ENCODE data around the gene ALG6.
A peak's percentile ranks its signal among the peaks of the same experiment; 100 is the strongest.

The ALG6 gene

DNA sequence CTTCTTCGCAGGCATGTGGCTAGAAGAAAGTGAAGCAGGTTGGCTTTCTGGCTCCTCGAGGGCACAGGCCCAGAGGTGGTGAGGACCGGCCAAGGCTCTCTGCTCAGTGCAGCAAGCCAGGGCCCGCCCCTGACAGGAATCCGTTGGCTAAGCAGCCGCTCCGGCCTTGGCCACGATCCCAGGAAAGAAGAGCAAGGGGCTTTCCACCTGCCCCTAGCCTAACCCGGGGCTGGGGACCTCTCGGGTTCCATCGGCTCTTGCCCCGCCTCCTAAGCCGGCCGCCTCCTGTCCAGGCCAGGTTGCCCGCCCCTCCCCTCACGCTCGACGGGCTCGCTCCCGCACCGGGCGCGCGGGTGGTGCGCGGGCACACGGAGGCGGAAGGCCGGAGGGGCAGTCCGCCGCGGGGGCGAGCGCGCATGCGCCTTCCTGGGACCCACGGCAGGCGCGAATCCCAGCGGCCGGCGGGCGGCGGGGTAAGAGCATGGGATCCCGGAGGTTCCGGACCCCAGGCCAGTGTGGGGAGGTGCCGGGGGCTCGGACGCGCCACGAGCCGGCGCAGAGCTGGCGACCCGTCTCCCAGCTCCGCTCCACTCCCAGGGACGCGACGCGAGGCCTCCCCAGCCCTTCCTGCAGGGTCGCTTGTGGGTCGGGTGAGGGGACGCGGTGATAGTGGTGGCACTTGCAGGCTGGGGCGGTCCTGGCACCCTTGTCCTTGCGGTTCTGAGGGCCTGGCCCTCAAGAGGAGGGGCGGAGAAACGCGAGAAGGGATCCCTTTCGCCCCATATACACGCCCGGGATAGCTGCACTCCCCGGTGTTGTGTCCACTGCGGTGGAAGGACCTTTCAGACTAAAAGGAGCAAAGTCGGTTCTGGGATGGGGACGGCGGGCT lies at the start of gene ALG6:
Gene ALG6 (plus strand): TSS at position 413 of the 889 bp plus-strand sequence. CDS start 3,351 bp downstream, outside the sequence.
- peak; percentile 79 to 92 for DNase-seq (ENCODE audit: low read depth in 2 of 2)

DNA sequence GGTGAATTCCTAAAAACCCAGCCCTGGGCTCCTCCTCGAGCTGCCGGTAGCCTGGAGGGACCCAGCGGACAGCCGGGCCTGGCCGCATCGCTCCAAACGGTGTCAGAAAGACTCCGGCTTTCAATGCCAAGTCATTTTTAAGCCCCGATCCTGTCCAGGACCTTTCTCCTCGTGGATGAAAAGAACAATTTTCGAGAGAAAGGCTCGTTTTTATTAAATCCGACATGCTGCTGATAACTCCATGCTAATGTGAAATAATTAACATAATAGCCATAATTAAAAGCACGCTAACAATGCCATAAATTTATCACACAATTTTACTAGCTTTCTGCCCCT lies 49.6 kb upstream of the ALG6 start:
- no peak for DNase-seq (ENCODE audit: low read depth in 2 of 2)

DNA sequence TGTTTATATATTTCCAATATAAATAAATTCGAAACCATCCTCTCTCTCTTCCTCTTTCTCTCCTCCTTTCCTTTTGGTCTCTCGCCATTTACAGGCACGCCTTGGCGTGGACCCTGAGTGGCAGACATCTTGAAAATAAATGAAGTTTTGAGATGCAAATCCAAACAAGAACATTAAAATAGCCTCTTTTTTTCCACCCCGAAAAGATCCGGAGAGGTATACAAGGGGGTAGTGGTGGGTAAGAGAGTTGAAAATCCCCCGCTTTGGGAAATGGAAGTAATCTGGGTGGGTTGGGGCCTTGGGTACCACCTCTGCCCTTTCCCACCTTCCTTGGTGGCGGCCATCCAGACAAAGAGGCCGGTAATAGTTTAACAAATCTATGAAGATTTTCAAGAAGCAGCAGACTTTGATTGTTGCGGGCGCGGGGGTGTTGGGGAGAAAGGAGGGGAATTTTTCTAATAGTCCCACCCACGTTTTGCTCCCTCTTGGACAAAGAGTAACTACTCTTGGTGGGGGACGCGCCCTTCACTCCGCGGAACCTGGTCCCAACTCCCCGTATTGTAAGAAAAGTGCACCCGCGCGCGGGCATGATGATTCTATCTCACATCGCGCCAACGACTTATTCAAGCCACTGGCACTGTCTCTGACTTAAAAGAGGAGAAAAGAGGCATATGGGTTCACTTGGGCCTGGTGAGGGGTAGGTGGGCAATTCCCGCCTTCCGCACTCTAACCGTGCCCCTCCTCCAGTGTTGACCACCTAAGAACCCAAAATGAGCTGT lies 49.0 kb upstream of the ALG6 start:
- no peak for DNase-seq (ENCODE audit: low read depth in 2 of 2)

DNA sequence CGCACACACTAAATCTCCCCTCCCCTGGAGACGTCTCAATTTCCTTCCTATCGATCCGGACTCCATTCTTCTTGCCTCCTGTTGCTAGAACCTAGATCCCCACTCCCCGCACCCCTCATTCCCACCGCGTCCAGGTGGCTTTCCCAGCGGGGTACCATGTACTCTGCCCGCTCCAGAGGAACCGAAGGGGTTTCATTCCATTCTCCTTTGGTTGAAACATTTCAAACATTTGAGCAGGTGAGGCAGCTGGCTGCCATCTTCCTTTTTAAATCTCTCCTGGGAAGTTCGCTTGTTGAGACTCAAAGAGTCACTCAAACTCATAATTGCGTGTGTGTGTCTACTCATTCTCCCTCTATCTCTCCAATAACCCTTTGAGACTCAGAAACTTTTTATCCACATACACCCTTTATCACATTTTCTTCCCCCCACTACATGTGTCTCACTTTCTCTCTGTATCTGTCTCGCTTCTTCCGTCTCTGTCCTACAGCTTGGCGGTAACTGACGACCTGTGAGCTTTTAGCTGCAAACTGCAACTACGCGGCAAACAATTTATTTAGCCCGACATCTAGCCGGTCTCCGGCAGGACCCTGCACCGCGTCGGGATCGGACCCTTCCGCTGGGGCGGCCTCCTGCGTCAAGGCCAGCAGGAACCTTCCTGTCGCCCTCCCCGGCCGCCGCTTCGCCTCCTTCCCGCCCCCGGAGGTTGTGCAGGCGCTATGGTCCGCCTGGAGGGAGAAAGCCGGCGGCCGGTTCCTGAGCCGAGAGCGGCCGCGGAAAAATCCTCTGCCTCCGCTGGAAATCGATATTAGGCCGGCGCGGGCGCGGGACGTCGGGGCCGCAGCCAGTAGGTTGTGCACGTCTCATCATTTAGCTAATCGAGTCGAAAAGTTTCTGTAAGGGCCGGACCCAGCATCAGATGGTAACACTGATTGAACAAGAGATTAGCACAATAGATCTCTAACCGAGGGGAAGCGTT lies 48.1 kb upstream of the ALG6 start:
- DNase-seq (ENCODE audit: low read depth in 2 of 2), result no peak

DNA sequence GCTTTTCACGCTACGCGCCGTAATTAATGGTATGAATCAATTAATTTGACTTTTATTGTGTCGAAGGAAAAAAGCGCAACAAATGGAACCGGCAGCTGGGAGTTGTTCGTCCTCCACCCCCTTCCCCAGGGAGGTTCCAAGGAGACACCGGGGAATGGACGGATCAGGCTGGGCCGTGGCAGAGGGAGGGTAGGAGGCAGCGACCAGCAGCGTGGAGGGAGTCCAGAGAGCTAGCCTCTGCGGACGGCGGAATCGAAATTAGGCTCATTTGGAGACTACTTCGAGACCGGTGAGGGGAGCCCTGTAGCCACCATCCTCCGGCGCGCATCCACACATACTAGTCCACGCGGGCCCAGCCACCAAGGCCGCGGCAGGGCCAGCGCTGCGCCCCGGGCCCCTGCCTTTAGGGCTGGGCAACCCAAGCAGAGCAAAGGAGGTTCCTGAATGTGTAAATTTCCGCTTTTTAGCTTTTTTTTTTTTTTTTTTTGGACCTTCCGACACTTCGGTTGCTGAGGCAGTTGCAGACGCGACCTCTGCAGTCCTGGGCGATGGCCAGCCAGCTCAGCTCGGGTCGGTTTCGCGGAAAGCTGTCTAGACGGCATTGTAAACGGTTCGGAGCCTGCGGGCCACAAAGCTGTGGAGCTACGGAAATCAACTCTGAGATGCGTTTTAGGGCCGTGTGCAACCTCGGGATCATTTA lies 47.3 kb upstream of the ALG6 start:
- no peak for DNase-seq (ENCODE audit: low read depth in 2 of 2)

DNA sequence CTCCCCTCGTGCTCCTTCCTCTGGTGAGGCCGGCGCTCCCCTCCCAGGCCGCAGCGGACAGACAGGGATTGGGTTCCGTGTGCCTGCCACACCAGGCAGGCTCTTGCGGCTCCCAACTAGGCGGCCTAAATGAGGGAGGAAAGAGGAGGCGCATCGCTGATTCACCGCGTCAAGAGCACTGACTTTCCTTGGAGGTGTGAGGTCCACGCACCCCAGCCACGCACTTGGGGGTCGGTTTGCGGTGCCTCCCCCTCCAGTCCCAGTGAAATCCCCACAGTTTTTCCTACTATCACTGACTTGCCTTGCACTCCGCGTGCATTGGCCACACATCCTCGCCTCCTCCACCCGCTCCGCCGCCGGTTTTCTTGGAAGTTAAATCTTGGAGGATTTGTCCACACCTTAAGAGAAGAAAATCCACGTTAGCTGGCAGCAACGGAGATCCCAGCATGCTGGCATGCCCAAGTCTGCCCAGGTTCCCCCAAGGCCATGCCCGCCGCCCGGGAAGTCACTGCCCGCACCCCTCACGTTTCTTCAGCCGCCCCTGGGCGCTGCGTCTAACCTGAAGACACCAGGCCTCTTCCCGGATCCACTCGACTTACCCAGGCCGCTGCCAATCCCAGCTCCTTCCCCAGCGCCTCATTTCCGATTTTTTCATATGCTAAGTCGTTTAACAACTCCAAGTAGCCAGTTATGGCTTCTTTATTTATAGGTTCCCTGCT lies 46.2 kb upstream of the ALG6 start:
- DNase-seq (ENCODE audit: low read depth in 2 of 2), result no peak

DNA sequence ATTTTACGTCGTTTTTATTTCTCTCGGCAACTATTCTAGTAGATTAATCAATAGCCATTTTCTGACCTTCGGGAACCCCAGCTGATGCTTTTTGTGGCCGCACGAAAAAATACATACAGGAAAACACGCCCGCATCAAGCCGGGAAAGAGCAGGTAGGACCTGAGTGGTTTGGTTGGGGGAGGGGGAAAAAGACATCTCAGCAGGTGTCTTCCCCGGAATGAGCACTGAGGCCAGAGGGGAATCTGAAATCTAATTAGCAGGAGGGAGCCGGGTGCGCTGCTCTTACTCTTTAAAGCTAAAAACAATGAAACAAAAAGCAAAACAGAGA lies 45.7 kb upstream of the ALG6 start:
- DNase-seq (ENCODE audit: low read depth in 2 of 2), result no peak

DNA sequence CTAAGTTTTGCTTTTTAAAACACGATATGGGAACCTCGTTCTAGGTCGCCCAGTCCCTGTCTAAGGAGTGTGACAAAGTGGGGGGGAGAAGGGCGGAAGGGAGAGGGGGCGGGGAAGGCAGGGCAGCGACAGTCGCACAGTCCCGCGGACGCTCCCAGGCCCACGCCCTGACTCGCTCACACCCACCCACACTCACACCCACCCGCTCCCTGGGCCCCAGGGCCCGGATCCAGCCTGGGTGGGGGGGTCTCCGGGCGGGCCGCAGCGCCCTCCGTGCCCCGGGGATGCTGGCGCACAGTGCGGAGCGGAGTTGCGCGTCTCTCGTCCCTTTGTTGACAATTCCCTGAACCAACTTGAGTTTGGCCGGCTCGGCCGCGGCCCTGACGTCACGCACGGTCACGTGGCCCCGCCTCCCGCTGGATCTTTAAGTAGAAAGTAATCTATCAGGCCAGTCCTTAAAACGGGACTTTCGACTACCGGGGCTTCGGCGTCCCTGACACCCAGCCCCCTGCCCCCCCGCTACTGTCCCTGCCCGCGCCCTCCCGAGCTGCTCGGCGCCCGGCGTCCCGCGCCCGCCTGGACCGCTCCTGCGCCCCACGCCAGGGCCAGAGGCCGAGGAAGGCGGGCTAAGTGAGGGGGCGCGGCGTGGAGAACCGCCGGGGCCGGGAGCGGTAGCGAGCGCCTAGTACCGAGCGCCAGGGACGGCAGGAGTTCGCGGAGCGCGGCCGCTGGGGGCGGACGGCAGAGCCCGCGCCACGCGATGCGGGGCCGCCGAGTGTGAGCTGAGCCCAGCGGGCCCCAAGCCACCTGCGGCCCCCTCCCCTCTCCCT lies 45.1 kb upstream of the ALG6 start, which contains the start of gene FOXD3:
Gene FOXD3 (plus strand): TSS at position 454 of the 830 bp plus-strand sequence. CDS start 492 bp downstream, outside the sequence.
- no peak for DNase-seq (ENCODE audit: low read depth in 2 of 2)

DNA sequence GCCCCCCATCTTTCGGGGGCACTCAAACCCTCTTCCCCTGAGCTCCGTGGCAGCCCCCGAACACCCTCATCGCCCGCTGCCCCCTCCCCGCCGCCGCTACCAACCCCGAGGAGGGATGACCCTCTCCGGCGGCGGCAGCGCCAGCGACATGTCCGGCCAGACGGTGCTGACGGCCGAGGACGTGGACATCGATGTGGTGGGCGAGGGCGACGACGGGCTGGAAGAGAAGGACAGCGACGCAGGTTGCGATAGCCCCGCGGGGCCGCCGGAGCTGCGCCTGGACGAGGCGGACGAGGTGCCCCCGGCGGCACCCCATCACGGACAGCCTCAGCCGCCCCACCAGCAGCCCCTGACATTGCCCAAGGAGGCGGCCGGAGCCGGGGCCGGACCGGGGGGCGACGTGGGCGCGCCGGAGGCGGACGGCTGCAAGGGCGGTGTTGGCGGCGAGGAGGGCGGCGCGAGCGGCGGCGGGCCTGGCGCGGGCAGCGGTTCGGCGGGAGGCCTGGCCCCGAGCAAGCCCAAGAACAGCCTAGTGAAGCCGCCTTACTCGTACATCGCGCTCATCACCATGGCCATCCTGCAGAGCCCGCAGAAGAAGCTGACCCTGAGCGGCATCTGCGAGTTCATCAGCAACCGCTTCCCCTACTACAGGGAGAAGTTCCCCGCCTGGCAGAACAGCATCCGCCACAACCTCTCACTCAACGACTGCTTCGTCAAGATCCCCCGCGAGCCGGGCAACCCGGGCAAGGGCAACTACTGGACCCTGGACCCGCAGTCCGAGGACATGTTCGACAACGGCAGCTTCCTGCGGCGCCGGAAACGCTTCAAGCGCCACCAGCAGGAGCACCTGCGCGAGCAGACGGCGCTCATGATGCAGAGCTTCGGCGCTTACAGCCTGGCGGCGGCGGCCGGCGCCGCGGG lies 44.2 kb upstream of the ALG6 start:
- no peak for DNase-seq (ENCODE audit: low read depth in 2 of 2)

DNA sequence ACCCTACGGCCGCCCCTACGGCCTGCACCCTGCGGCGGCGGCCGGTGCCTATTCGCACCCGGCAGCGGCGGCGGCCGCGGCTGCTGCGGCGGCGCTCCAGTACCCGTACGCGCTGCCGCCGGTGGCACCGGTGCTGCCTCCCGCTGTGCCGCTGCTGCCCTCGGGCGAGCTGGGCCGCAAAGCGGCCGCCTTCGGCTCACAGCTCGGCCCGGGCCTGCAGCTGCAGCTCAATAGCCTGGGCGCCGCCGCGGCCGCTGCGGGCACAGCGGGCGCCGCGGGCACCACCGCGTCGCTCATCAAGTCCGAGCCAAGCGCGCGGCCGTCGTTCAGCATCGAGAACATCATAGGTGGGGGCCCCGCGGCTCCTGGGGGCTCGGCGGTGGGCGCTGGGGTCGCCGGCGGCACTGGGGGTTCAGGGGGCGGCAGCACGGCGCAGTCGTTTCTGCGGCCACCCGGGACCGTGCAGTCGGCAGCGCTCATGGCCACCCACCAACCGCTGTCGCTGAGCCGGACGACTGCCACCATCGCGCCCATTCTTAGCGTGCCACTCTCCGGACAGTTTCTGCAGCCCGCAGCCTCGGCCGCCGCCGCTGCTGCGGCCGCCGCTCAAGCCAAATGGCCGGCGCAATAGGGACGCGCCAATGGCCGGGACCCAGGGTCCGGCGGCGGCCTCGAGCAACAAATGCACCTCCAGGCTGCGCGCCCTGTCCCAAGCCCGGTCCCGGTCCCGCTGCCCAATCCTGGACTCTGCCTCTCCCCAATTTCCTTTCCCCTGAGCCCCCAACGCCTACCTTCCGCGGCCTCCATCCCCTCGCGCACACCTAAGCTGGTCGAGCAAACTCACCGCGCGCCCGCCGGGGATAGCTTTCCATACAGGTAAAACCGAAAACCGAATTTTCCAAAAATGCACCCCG lies 43.3 kb upstream of the ALG6 start:
- no peak for DNase-seq (ENCODE audit: low read depth in 2 of 2)

DNA sequence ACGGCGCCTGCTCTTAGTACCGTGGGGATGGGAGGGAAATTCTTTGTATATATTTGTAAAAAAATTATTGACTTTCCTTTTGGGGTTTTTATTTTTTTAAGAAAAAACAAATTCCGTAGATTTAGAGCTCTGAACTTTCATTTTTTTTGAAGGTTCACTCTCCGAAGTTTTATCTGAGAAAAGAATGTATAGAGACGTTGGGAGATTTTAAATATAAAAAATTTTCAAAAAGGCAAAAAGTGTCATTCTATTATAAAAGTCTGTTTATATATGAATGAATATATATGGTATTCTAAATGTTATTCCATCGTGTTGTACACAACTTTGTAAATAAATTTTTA lies 42.7 kb upstream of the ALG6 start:
- DNase-seq (ENCODE audit: low read depth in 2 of 2), result no peak

DNA sequence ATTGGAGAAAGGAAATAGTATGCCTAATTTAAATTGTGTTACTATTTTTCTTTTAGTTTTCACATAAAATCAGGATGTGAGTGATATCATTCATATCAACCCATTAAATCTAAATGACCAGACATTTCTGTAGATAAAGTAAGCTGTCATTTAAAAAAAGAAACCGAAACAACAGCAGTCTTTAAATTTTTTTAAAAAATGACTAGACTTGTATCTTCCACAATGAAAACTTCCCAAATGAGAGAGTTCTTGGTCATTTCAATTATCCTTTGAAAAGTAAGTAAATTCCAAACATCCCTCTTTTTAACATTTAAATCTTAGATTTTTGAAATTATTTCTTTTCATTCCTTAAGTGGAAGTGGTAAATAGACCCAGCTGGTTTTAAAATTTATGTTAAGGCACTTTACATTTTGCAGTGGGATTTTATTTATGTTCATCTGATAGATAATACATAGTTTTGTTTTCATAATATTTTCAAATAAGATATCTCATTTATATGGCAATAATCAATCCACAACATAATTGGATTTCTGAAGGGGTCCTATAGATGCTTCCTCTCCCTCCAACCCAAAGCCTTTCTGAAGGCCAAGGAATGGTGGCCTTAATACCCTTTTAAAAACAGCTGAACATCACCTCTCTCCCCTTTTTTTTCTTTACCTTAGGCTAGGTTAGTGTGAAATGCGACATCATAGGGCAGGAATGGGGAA lies 42.0 kb upstream of the ALG6 start:
- DNase-seq (ENCODE audit: low read depth in 2 of 2), result no peak

DNA sequence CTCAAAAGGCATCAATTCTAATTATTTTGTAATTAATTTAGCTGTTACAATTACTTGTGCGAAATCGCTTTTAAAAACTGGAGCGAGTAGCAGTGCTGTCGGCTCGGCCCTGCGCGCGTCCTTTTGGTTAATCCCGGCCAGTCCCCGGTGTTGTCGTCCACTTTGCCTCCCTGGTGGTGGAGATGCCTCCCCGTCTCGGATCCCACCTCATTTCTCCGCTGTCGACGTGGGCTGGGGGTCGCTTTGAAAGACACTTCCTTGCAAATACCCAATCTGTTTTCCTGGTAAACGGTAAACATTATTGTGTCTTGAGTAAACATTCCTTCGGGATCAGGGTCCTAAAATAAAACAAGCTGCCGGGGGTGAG lies 41.3 kb upstream of the ALG6 start:
- DNase-seq (ENCODE audit: low read depth in 2 of 2), result no peak

DNA sequence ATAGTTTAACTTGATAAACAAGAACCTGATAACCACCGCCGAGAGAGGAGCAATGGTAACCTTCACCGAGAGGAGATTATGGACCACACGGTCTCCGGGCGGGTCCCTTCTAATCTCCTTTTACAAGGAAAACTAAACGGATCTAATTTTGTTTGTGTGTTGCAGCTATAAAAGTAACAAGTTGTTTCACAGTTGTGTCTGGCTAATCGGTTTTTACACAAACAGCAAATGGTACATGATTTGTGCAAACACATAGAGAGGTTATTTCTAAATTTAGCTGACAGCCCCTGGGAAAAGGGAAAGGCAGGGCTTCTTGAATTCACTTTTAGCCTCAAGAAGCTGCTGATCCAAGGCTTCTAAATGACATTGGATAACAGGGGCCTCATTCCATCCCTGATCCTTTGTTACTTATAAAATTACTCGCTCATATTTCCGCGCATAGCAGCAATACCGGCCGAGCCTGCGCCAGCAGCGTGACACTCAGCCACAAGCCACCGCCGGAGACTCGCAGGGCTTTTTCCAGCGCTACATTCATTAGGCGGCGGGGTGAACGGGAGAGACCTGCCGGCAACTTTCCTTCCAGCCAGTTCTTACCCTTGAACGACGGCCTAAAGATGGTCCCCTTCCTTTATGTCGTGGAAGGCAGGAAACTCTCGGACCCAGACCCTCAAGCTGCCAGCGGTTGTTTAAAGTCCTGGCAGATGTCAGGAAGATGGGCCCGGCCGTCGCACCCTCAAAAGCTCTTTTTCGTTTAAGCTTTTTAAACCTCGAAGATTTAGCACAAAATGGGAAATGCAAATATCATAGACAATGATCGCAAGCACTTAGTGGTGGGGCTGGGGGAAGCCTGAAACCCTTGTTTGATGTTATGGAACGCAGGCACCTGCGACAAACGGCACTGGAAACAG lies 40.7 kb upstream of the ALG6 start:
- DNase-seq (ENCODE audit: low read depth in 2 of 2), result no peak

DNA sequence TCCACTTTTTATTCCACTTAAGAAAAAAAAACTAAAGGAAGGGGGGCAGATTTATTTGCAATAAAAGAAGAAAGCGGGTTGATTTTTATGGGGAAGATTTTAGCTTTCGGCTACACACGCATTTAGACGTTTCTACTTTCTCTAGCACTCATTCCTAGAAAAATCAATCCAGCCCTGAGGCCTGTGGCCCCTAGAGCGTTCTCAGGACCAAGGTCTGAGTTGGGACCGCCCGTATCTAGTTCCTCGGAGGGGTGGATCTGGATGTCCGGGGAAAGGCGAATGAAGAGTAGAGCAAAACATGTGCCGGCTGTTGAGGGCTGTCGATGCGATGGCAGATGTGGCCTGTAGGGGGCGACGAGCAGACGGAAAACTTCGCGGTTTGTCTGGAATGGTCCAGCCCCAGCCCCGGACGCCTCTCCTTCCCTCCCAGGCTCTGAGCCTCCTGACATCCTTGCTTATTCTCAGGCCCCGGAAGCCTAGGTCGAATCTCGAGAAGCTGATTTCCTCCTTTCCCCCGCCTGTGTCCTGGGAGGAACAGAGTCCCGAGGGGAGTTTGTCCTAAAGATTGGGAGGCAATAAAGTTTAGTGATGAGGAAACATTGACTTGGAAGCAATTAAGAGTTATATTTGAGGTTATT lies 39.9 kb upstream of the ALG6 start:
- DNase-seq (ENCODE audit: low read depth in 2 of 2), result peak in 1 of 2 donors; percentile 45

DNA sequence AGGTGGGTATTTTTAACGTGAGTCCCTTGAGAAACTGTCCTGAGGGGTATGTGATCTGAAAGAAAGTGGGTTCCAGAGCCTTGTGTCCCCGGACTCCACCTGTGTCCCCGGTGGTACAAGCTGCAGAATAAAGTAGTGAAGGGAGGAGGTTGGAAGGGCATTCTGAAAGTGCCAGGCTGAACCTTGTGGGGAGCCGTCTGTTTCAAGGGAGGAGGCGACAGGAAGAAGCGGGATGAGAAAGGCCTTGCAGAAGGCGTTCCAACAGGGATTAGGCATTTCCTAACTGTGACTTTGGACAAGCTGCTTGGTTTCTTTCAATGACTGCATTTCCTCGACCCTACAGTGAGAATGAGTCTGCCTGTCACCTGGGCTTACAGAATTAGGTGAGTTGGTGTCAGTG lies 39.3 kb upstream of the ALG6 start:
- no peak for DNase-seq (ENCODE audit: low read depth in 2 of 2)

Measured in stimulated activated CD4-positive, alpha-beta T cell treated with anti-CD3 and anti-CD28 coated beads, Interleukin-15, amount 100 ng/mL, for 48 hours (primary cell).